ENCODE results near the gene SNRPN. TPM values are rescaled to one million over a fixed set of nuclear protein-coding genes. Genes with fewer than 3 reads are reported as not detected.

Gene SNRPN
- total RNA-seq, 1 experiment from 2014 or later: 800 TPM

DNA sequence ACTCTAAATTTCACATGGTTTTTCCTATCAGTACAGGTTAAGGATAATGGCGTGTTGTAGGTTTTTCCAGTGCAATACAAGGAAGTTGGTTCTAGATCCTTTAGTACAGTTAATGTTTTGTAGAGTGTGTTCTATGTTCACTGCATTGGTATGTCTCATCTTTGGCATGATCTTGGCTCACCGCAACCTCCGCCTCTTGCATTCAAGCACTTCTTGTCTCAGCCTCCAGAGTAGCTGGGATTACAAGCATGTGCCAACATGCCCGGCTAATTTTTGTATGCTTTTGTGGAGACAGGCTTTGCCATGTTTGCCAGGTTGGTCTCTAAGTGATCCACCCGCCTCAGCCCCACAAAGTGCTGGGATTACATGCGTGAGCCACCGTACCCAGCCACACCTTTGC lies 30.4 kb downstream of the SNRPN start (continued):
- TF ChIP-seq, protein P1, sequence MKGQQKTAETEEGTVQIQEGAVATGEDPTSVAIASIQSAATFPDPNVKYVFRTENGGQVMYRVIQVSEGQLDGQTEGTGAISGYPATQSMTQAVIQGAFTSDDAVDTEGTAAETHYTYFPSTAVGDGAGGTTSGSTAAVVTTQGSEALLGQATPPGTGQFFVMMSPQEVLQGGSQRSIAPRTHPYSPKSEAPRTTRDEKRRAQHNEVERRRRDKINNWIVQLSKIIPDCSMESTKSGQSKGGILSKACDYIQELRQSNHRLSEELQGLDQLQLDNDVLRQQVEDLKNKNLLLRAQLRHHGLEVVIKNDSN (CRISPR knock-in tag; IDR thresholded peaks at IDR 0.05): no peak
- TF ChIP-seq NFE2L1 (CRISPR knock-in tag; IDR thresholded peaks at IDR 0.05) (no peak), FOXK1 (CRISPR knock-in tag; IDR thresholded peaks at IDR 0.05) (no peak), AR (CRISPR knock-in tag; IDR thresholded peaks at IDR 0.05) (no peak), AFF4 (CRISPR knock-in tag; IDR thresholded peaks at IDR 0.05; ENCODE audit: borderline replicate concordance) (no peak), HMGA2 (CRISPR knock-in tag; IDR thresholded peaks at IDR 0.05) (no peak), TP53 (CRISPR knock-in tag; IDR thresholded peaks at IDR 0.05) (no peak), EMX1 (CRISPR knock-in tag; IDR thresholded peaks at IDR 0.05) (no peak), JUN (CRISPR knock-in tag; IDR thresholded peaks at IDR 0.05) (no peak), USF2 (CRISPR knock-in tag; IDR thresholded peaks at IDR 0.05) (no peak)

- TF ChIP-seq ZNF671 (CRISPR knock-in tag; IDR thresholded peaks at IDR 0.05) (no peak), ZNF219 (CRISPR knock-in tag; IDR thresholded peaks at IDR 0.05; ENCODE audit: borderline replicate concordance) (no peak), MXD4 (CRISPR knock-in tag; IDR thresholded peaks at IDR 0.05; ENCODE audit: borderline replicate concordance) (no peak), SP1 (CRISPR knock-in tag; conservative IDR thresholded peaks at IDR 0.05) (no peak), TEAD1 (CRISPR knock-in tag; IDR thresholded peaks at IDR 0.05) (no peak), SMAD4 (CRISPR knock-in tag; IDR thresholded peaks at IDR 0.05) (no peak), IRF2 (CRISPR knock-in tag; IDR thresholded peaks at IDR 0.05; ENCODE audit: borderline replicate concordance, low read depth) (no peak), ZNF138 (CRISPR knock-in tag; conservative IDR thresholded peaks at IDR 0.05) (no peak), ZNF416 (CRISPR knock-in tag; IDR thresholded peaks at IDR 0.05) (no peak)
- TF ChIP-seq, protein P2, sequence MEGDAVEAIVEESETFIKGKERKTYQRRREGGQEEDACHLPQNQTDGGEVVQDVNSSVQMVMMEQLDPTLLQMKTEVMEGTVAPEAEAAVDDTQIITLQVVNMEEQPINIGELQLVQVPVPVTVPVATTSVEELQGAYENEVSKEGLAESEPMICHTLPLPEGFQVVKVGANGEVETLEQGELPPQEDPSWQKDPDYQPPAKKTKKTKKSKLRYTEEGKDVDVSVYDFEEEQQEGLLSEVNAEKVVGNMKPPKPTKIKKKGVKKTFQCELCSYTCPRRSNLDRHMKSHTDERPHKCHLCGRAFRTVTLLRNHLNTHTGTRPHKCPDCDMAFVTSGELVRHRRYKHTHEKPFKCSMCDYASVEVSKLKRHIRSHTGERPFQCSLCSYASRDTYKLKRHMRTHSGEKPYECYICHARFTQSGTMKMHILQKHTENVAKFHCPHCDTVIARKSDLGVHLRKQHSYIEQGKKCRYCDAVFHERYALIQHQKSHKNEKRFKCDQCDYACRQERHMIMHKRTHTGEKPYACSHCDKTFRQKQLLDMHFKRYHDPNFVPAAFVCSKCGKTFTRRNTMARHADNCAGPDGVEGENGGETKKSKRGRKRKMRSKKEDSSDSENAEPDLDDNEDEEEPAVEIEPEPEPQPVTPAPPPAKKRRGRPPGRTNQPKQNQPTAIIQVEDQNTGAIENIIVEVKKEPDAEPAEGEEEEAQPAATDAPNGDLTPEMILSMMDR (IDR thresholded peaks at IDR 0.05): no peak
- no peak overlapping the region; the same call in 1 of the 2 replicates for H3K4me3 Mint-ChIP-seq
- peaks cover 43% of the 10 kb centered on the region for H3K4me1 Mint-ChIP-seq
- no peaks in the 10 kb centered on the region for H3K27me3 Mint-ChIP-seq (ENCODE audit: low read depth)
- ATAC-seq (no peak), DNase-seq (ENCODE audit: low spot score) (no peak)
- peaks cover 94% of the 10 kb centered on the region for H3K36me3 Mint-ChIP-seq
- CTCF ChIA-PET: no interaction called here
- POLR2A ChIA-PET: no interaction called here
- H3K27ac Mint-ChIP-seq: peak overlapping the region; percentile 40
- peaks cover 29% of the 10 kb centered on the region for H3K9me3 Mint-ChIP-seq
Measured at GRCh38 chr15:24986653-24987052, 31.9 kb downstream of the SNRPN start.
